ENCODE measurements around the gene ZNF496.

DNA sequence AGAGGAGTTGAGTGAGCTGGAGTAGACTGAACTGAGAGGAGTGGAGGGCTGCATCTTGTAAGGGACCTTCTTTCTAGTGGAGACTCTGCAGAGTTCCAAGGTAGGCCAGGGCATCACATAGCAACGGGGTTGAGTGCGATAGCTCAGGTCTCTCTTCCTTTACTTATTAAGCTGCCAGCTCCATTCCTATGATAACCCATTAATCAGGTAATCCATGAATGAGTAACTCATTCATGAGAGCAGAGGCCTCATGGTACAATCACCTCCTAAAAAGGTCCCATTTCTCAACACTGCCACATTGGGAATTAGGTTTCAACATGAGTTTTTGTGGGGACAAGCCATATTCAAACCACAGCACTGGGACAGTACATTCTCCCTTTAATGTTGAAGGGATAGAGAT is 54.5 kb downstream of the ZNF496 start:
- TF ChIP-seq BHLHE40 (IDR thresholded peaks at IDR 0.05; ENCODE audit: borderline replicate concordance) (no peak), SP1 (IDR thresholded peaks at IDR 0.05) (no peak), FOXA1 (IDR thresholded peaks at IDR 0.05) (no peak), FOXM1 (IDR thresholded peaks at IDR 0.05; ENCODE audit: borderline replicate concordance) (no peak), ZNF384 (IDR thresholded peaks at IDR 0.05) (no peak), ELF4 (IDR thresholded peaks at IDR 0.05) (no peak), TARDBP (IDR thresholded peaks at IDR 0.05) (no peak), ARNT (IDR thresholded peaks at IDR 0.05) (no peak), L3MBTL2 (conservative IDR thresholded peaks at IDR 0.05) (no peak), FOXK2 (IDR thresholded peaks at IDR 0.05) (no peak), SUZ12 (IDR thresholded peaks at IDR 0.05) (no peak), LEF1 (IDR thresholded peaks at IDR 0.05; ENCODE audit: borderline replicate concordance) (no peak)
- TF ChIP-seq, protein P1, sequence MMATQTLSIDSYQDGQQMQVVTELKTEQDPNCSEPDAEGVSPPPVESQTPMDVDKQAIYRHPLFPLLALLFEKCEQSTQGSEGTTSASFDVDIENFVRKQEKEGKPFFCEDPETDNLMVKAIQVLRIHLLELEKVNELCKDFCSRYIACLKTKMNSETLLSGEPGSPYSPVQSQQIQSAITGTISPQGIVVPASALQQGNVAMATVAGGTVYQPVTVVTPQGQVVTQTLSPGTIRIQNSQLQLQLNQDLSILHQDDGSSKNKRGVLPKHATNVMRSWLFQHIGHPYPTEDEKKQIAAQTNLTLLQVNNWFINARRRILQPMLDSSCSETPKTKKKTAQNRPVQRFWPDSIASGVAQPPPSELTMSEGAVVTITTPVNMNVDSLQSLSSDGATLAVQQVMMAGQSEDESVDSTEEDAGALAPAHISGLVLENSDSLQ (IDR thresholded peaks at IDR 0.05), result no peak
